HepG2 (cell line): ENCODE measurements around the gene TTBK2. TPM values are rescaled to one million over a fixed set of nuclear protein-coding genes. Genes with fewer than 3 reads are reported as not detected.

ENCODE experiments used
- ATAC-seq: fragments of 200-7000 bp; cut with Tn5 transposase; 3 replicates; pipeline ENCODE4 v1.9.1; 2020; ENCODE audit warnings: mild to moderate bottlenecking, moderate library complexity
- BruUV-seq: library from RNA; stranded (reverse); fragments of 400-500 nt; replicated peaks from 2 replicates; lab custom pipeline; 2021; lab: Mats Ljungman, UMichigan
- CTCF ChIA-PET: fragments of 300-600 bp; formaldehyde crosslinking; extraction: SDS; loops from one replicate; lab custom pipeline; 2021; ENCODE audit warnings: low total read pairs, inconsistent platforms, low intra/inter-chr PET ratio; lab: Yijun Ruan, JAX
- POLR2A ChIA-PET: fragments of 350-600 bp; sonication (Branson Sonifier 250); formaldehyde crosslinking; loops from one replicate; lab custom pipeline; 2020; ENCODE audit warnings: antibody characterized with exemption, inconsistent platforms; lab: Yijun Ruan, JAX
- DNase-seq: peaks from one replicate; pipeline ENCODE4 v3.0.0-alpha.2; 2015; ENCODE audit warnings: low spot score
- FAIRE-seq: peaks from 3 replicates; lab custom pipeline; 2011; peaks lifted over from hg19 to GRCh38; lab: Jason Lieb, UNC
- H2AFZ ChIP-seq: one replicate; pipeline ENCODE4 v1.6.1; 2011; ENCODE audit warnings: low read length, inconsistent platforms
- H3K27ac ChIP-seq: fragments of 300-600 bp; 3 replicates; pipeline ENCODE4 v1.8.0; 2011; ENCODE audit warnings: mixed run types, mild to moderate bottlenecking, mixed read lengths, low read length, inconsistent platforms; ENCODE audit not compliant: insufficient read depth; ENCODE audit errors: extremely low read length
- H3K27me3 ChIP-seq, 2 experiments: fragments of 200-600 bp in 1 of 2; 2 replicates in 1 of 2; 3 replicates in 1 of 2; pipeline versions ENCODE4 v1.6.0 to v1.8.0; 2011; ENCODE audit warnings: low read length in 2 of 2, mild to moderate bottlenecking in 2 of 2, moderate library complexity in 2 of 2, inconsistent platforms in 1 of 2; ENCODE audit not compliant: insufficient read depth in 2 of 2, control insufficient read depth in 1 of 2
- H3K36me3 ChIP-seq, 2 experiments: fragments of 200-600 bp in 1 of 2; replicated peaks in 1 of 2; 2 replicates in 1 of 2; 3 replicates in 1 of 2; pipeline versions ENCODE4 v1.5.1 to v1.8.0; 2011; ENCODE audit warnings: low read length in 2 of 2, inconsistent platforms in 1 of 2; ENCODE audit not compliant: insufficient read depth in 2 of 2, control insufficient read depth in 1 of 2
- H3K4me1 ChIP-seq: 2 replicates; pipeline ENCODE4 v1.5.1; 2012; ENCODE audit warnings: low read length, inconsistent platforms; ENCODE audit not compliant: insufficient read depth
- H3K4me2 ChIP-seq: 2 replicates; pipeline ENCODE4 v1.6.0; 2011; ENCODE audit warnings: low read depth, low read length, inconsistent platforms
- H3K4me3 ChIP-seq, 3 experiments: fragments of 200-600 bp in 1 of 3; sonication (generic), shearing (Covaris generic) in 1 of 3; replicated peaks in 1 of 3; 2 replicates each; pipeline ENCODE4 v1.5.1; 2011 to 2016; ENCODE audit warnings: low read length in 3 of 3, inconsistent platforms in 2 of 3, low read depth in 2 of 3, mild to moderate bottlenecking in 2 of 3, control low read depth in 1 of 3, mixed read lengths in 1 of 3; ENCODE audit not compliant: insufficient read depth in 1 of 3
- H3K79me2 ChIP-seq: one replicate; pipeline ENCODE4 v1.6.1; 2011; ENCODE audit warnings: low read length, inconsistent platforms; ENCODE audit not compliant: insufficient read depth
- H3K9ac ChIP-seq: 2 replicates; pipeline ENCODE4 v1.6.0; 2011; ENCODE audit warnings: mild to moderate bottlenecking, low read depth, low read length, inconsistent platforms; ENCODE audit not compliant: insufficient read depth
- H3K9me3 ChIP-seq: 2 replicates; pipeline ENCODE4 v1.5.1; 2012; ENCODE audit warnings: mild to moderate bottlenecking, low read length
- H4K20me1 ChIP-seq: 2 replicates; pipeline ENCODE4 v1.6.0; 2011; ENCODE audit warnings: inconsistent platforms, mild to moderate bottlenecking, low read length, moderate library complexity; ENCODE audit not compliant: insufficient read depth
- ATRX ChIP-seq: sonication (generic); formaldehyde crosslinking; IDR thresholded peaks from 2 replicates; pipeline ENCODE4 v1.4.0; 2020; ENCODE audit warnings: missing genetic modification reagents, borderline replicate concordance
- EP300 ChIP-seq, 3 experiments: sonication (generic) in 1 of 3; formaldehyde crosslinking in 1 of 3; IDR thresholded peaks; 2 replicates each; pipeline versions ENCODE4 v1.5.1 to v1.6.1; 2011 to 2020; ENCODE audit warnings: low read depth in 2 of 3, low read length in 2 of 3, borderline replicate concordance in 1 of 3, improper control_type of control experiment in 1 of 3, mild to moderate bottlenecking in 1 of 3, missing genetic modification reagents in 1 of 3, moderate library complexity in 1 of 3
- ERF ChIP-seq: IDR thresholded peaks from 2 replicates; pipeline ENCODE4 v1.6.1; 2018; ENCODE audit warnings: missing biosample characterization, missing genetic modification reagents
- HDAC6 ChIP-seq: fragments of 200-600 bp; sonication (generic); IDR thresholded peaks from 2 replicates; pipeline ENCODE4 v1.7.0; 2017; ENCODE audit warnings: mild to moderate bottlenecking, antibody characterized with exemption, low read length, low read depth
- HOXA3 ChIP-seq: sonication (generic); formaldehyde crosslinking; IDR thresholded peaks from 2 replicates; pipeline ENCODE4 v1.5.0; 2020; ENCODE audit warnings: missing genetic modification reagents
- MBNL3 ChIP-seq: fragments of 250-450 bp; sonication (Bioruptor Pico); conservative IDR thresholded peaks from 2 replicates; pipeline ENCODE4 v1.8.0; 2022; ENCODE audit warnings: mild to moderate bottlenecking, inconsistent platforms
- MED8 ChIP-seq: sonication (generic); formaldehyde crosslinking; IDR thresholded peaks from 2 replicates; pipeline ENCODE4 v1.8.1; 2023; ENCODE audit warnings: mild to moderate bottlenecking, missing genetic modification reagents; ENCODE audit not compliant: insufficient replicate concordance
- NFYB ChIP-seq: sonication (generic); formaldehyde crosslinking; IDR thresholded peaks from 2 replicates; pipeline ENCODE4 v1.4.0; 2020; ENCODE audit warnings: missing genetic modification reagents
- NR2F1 ChIP-seq, 2 experiments: fragments of 450-650 bp in 1 of 2; formaldehyde crosslinking in 1 of 2; IDR thresholded peaks; 2 replicates each; pipeline versions ENCODE4 v1.5.0 to v1.6.1; 2016 to 2020; ENCODE audit warnings: mild to moderate bottlenecking in 1 of 2, missing compliant biosample characterization in 1 of 2, missing genetic modification reagents in 1 of 2, moderate library complexity in 1 of 2
- NR2F6 ChIP-seq, 2 experiments: IDR thresholded peaks; 2 replicates each; pipeline ENCODE4 v1.6.1; 2016; ENCODE audit warnings: antibody characterized with exemption in 1 of 2, mild to moderate bottlenecking in 1 of 2
- TFAP4 ChIP-seq: sonication (generic); IDR thresholded peaks from 2 replicates; pipeline ENCODE4 v1.6.1; 2016; ENCODE audit warnings: low read depth, borderline replicate concordance
- XBP1 ChIP-seq: sonication (generic); formaldehyde crosslinking; IDR thresholded peaks from 2 replicates; pipeline ENCODE4 v1.5.0; 2020; ENCODE audit warnings: missing genetic modification reagents
- ZBTB7B ChIP-seq: sonication (generic); formaldehyde crosslinking; IDR thresholded peaks from 2 replicates; pipeline ENCODE4 v1.4.0; 2020; ENCODE audit warnings: missing genetic modification reagents
- ZNF10 ChIP-seq: sonication (generic); formaldehyde crosslinking; IDR thresholded peaks from 2 replicates; pipeline ENCODE4 v1.4.0; 2020; ENCODE audit warnings: mild to moderate bottlenecking, low read depth, missing genetic modification reagents, borderline replicate concordance
- ZNF512B ChIP-seq: sonication (generic); formaldehyde crosslinking; IDR thresholded peaks from 2 replicates; pipeline ENCODE4 v1.5.1; 2020; ENCODE audit warnings: missing genetic modification reagents, mild to moderate bottlenecking, borderline replicate concordance
- ZNF513 ChIP-seq: sonication (generic); formaldehyde crosslinking; conservative IDR thresholded peaks from 2 replicates; pipeline ENCODE4 v1.5.0; 2020; ENCODE audit warnings: missing genetic modification reagents
- ZNF776 ChIP-seq: sonication (generic); formaldehyde crosslinking; IDR thresholded peaks from 2 replicates; pipeline ENCODE4 v1.4.0; 2020; ENCODE audit warnings: mild to moderate bottlenecking, missing genetic modification reagents
- ZSCAN9 ChIP-seq: IDR thresholded peaks from 2 replicates; pipeline ENCODE4 v1.6.1; 2016; ENCODE audit warnings: borderline replicate concordance
- in situ Hi-C: cut with HindIII; loops from 2 replicates; pipeline ENCODE4 v1.10.0; 2017; ENCODE audit warnings: low pct_unique_long_range_greater_than_20kb; ENCODE audit not compliant: extremely low pct_ligation_motif_present
- intact Hi-C: fragments of 100-400 bp; cut with micrococcal nuclease; formaldehyde crosslinking; loops from one replicate; pipeline ENCODE4 v1.10.0; 2022; ENCODE audit not compliant: unreplicated experiment
- polyA plus RNA-seq, 8 experiments: library from polyadenylated mRNA; depleted of rRNA in 3 of 8; stranded (reverse) in 7 of 8; unstranded in 1 of 8; fragments of >200 nt; fragmentation: Illumina TruSeq in 4 of 8; extraction: Trizol in 4 of 8; gene quantifications; 2 replicates each; pipeline versions ENCODE4 v1.2.1 to v1.2.3, GENCODE V29; 2011 to 2016; ENCODE audit warnings: low read depth in 4 of 8, missing spikeins in 1 of 8, mixed read lengths in 1 of 8; ENCODE audit not compliant: insufficient read depth in 1 of 8
- total RNA-seq, 5 experiments: library from RNA; depleted of rRNA; stranded (reverse); fragments of >200 nt; fragmentation: Illumina TruSeq; extraction: Trizol; gene quantifications; 2 replicates each; pipeline ENCODE4 v1.2.3, GENCODE V29; 2016; ENCODE audit warnings: low read depth in 1 of 5
- TF ChIP-seq, protein P1 (sequence below): sonication (generic); formaldehyde crosslinking; IDR thresholded peaks from 2 replicates; pipeline ENCODE4 v1.8.0; 2022; ENCODE audit warnings: mild to moderate bottlenecking, missing genetic modification reagents; ENCODE audit not compliant: insufficient replicate concordance

Gene TTBK2
- total and polyA plus RNA-seq, 2 of the 13 experiments (the other 11 are each of a cell fraction or from before 2014, with no cell fraction given): 5.1 to 7.4 TPM

DNA sequence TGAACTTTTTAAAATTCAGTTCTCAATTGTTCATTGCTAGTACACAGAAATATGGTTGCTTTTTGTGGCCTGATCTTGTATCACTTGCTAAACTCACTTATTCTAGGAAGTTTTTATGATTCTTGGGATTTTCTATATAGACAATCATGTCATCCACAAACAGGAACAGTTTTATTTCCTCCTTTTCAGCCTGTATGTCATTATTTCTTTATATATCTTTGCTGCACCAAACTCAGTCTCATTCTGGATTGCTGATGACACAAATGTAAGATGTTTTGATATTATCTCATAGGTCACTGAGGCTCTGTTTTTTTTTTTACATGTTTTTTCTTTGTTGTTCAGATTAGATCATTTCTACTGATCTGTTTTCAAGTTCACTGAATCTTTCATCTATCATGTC is 71.7 kb downstream of the TTBK2 start:
- FAIRE-seq: no peak
- no TSS peak for BruUV-seq
- in situ Hi-C loops: no loop called here

More for the DNA sequence above, 71.7 kb downstream of the TTBK2 start:
- no peak overlapping the region for H3K4me3 ChIP-seq
- intact Hi-C loops: no loop called here
- no peak overlapping the region for H2AFZ ChIP-seq
- no peaks in the 10 kb centered on the region for H4K20me1 ChIP-seq
- no peaks in the 10 kb centered on the region for H3K79me2 ChIP-seq
- POLR2A ChIA-PET: no interaction called here
- ATAC-seq: no peak
- no peak overlapping the region for H3K27ac ChIP-seq
- H3K36me3 ChIP-seq: no peaks in the 10 kb centered on the region
- H3K4me1 ChIP-seq: no peaks in the 10 kb centered on the region
- CTCF ChIA-PET: no interaction called here
- no peak overlapping the region for H3K9ac ChIP-seq
- no peaks in the 10 kb centered on the region for H3K27me3 ChIP-seq
- no peak for DNase-seq
- no peak for TF ChIP-seq NR2F1 (CRISPR knock-in tag; IDR thresholded peaks at IDR 0.05)
- no peak for TF ChIP-seq ZNF513
- no peak for TF ChIP-seq MBNL3
- TF ChIP-seq MED8: no peak
- TF ChIP-seq XBP1 (CRISPR knock-in tag): no peak
- no peak for TF ChIP-seq EP300 (IDR thresholded peaks at IDR 0.05; ENCODE audit: low read depth in 2 of 2, low read length in 2 of 2)
- no peak for TF ChIP-seq EP300 (CRISPR knock-in tag; IDR thresholded peaks at IDR 0.05; ENCODE audit: borderline replicate concordance)
- no peak for TF ChIP-seq HDAC6
- TF ChIP-seq ZNF776 (CRISPR knock-in tag): no peak
- TF ChIP-seq, protein P1, sequence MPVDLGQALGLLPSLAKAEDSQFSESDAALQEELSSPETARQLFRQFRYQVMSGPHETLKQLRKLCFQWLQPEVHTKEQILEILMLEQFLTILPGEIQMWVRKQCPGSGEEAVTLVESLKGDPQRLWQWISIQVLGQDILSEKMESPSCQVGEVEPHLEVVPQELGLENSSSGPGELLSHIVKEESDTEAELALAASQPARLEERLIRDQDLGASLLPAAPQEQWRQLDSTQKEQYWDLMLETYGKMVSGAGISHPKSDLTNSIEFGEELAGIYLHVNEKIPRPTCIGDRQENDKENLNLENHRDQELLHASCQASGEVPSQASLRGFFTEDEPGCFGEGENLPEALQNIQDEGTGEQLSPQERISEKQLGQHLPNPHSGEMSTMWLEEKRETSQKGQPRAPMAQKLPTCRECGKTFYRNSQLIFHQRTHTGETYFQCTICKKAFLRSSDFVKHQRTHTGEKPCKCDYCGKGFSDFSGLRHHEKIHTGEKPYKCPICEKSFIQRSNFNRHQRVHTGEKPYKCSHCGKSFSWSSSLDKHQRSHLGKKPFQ: no peak
- no peak for TF ChIP-seq ZBTB7B (CRISPR knock-in tag)
- TF ChIP-seq ZNF512B: no peak
- no peak for TF ChIP-seq NFYB (CRISPR knock-in tag)
- no peak for TF ChIP-seq ZNF10 (CRISPR knock-in tag)
- no peak for TF ChIP-seq NR2F6 (IDR thresholded peaks at IDR 0.05)
- no peak for TF ChIP-seq NR2F6 (CRISPR knock-in tag; IDR thresholded peaks at IDR 0.05)
- no peak for TF ChIP-seq HOXA3 (CRISPR knock-in tag)
- TF ChIP-seq ERF: no peak
- no peak for TF ChIP-seq ATRX (CRISPR knock-in tag)
- no peak for TF ChIP-seq TFAP4
- no peak for TF ChIP-seq ZSCAN9 (CRISPR knock-in tag)
- peaks cover 4% of the 10 kb centered on the region; the same call in 1 of the 2 replicates for H3K9me3 ChIP-seq
- H3K4me2 ChIP-seq: no peak overlapping the region
